Loucy (cell line): ENCODE measurements around the gene GNG10.

Source experiments
- H2AFZ ChIP-seq: fragments of 200-600 bp; sonication (generic); 2 replicates; pipeline ENCODE4 v1.6.0; 2016; ENCODE audit warnings: antibody characterized with exemption, mild to moderate bottlenecking, low read length, moderate library complexity
- H3F3A ChIP-seq: fragments of 200-600 bp; 2 replicates; pipeline ENCODE4 v1.6.0; 2016; ENCODE audit warnings: antibody characterized with exemption, low read depth, mild to moderate bottlenecking
- H3K27me3 ChIP-seq: fragments of 200-600 bp; sonication (generic); 2 replicates; pipeline ENCODE4 v1.6.1; 2014; ENCODE audit warnings: low read length, mild to moderate bottlenecking; ENCODE audit not compliant: insufficient read depth, poor library complexity, severe bottlenecking
- H3K36me3 ChIP-seq: fragments of 200-600 bp; sonication (generic); 2 replicates; pipeline ENCODE4 v1.6.1; 2016; ENCODE audit warnings: low read length; ENCODE audit not compliant: insufficient read depth
- H3K4me1 ChIP-seq: fragments of 200-600 bp; sonication (generic); 2 replicates; pipeline ENCODE4 v1.5.1; 2014; ENCODE audit warnings: low read length, mild to moderate bottlenecking; ENCODE audit not compliant: insufficient read depth, poor library complexity, severe bottlenecking
- H3K4me2 ChIP-seq: fragments of 200-600 bp; sonication (generic); 2 replicates; pipeline ENCODE4 v1.6.0; 2014; ENCODE audit warnings: antibody characterized with exemption, low read length, low read depth, mild to moderate bottlenecking; ENCODE audit not compliant: poor library complexity, severe bottlenecking
- H3K4me3 ChIP-seq: fragments of 200-600 bp; sonication (generic); 2 replicates; pipeline ENCODE4 v1.5.1; 2014; ENCODE audit warnings: low read length, mild to moderate bottlenecking, mixed read lengths; ENCODE audit not compliant: poor library complexity, severe bottlenecking
- H3K79me2 ChIP-seq: fragments of 200-600 bp; sonication (generic); 2 replicates; pipeline ENCODE4 v1.6.1; 2014; ENCODE audit warnings: low read length; ENCODE audit not compliant: insufficient read depth
- H3K9ac ChIP-seq: fragments of 200-600 bp; sonication (generic); 2 replicates; pipeline ENCODE4 v1.6.0; 2014; ENCODE audit warnings: mild to moderate bottlenecking, low read depth, low read length, moderate library complexity; ENCODE audit not compliant: poor library complexity, severe bottlenecking
- H3K9me2 ChIP-seq: fragments of 200-600 bp; sonication (generic); replicated peaks from 2 replicates; pipeline ENCODE4 v1.6.1; 2016; ENCODE audit warnings: low read depth, low read length, mixed read lengths
- H3K9me3 ChIP-seq: fragments of 200-600 bp; sonication (generic); 2 replicates; pipeline ENCODE4 v1.6.1; 2014; ENCODE audit warnings: mild to moderate bottlenecking, antibody characterized with exemption, low read length, low read depth; ENCODE audit not compliant: insufficient read depth
- H4K20me1 ChIP-seq: fragments of 200-600 bp; sonication (generic); 2 replicates; pipeline ENCODE4 v1.6.0; 2014; ENCODE audit warnings: antibody characterized with exemption, low read length, mild to moderate bottlenecking; ENCODE audit not compliant: insufficient read depth, poor library complexity, severe bottlenecking
- EZH2phosphoT487 ChIP-seq: fragments of 200-600 bp; IDR thresholded peaks from 2 replicates; pipeline ENCODE4 v1.6.1; 2018; ENCODE audit warnings: antibody characterized with exemption, mild to moderate bottlenecking, moderate library complexity, borderline replicate concordance
- TF ChIP-seq, protein P1 (sequence below): fragments of 200-600 bp; sonication (generic); conservative IDR thresholded peaks from 2 replicates; pipeline ENCODE4 v1.5.1; 2014; ENCODE audit warnings: mild to moderate bottlenecking, antibody characterized with exemption, low read length

Gene GNG10

DNA sequence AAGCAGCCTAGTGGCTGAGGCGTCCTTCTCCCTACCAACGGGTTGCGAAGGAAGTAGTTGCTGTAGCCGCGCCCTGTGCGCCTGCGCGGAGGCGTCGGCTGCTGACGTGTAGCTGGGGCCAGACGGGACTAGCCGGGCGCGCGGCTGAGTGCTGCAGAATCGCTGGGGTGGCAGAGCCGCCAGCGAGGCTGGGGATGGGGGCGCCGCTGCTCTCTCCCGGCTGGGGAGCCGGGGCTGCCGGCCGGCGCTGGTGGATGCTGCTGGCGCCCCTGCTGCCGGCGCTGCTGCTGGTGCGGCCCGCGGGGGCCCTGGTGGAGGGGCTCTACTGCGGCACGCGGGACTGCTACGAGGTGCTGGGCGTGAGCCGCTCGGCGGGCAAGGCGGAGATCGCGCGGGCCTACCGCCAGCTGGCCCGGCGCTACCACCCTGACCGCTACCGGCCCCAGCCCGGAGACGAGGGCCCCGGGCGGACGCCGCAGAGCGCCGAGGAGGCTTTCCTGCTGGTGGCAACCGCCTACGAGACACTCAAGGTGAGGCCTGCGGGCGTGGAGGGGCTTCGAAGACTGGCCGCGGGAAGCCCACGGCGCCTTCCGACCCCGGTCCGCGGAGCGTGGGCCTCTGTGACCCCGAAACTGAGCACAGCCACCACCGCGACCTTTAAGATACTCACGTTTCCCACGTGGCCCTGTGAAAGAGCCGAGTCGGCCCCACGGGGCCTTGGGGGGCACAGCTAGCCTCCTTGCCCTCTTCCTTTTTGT, 30.0 kb upstream of the GNG10 start, which contains the start of gene DNAJC25:
DNAJC25 (plus strand) TSS at position 121 of the 758 bp plus-strand sequence; CDS start at position 195, 74 bp downstream.
- Histone ChIP-seq H3K79me2 (peaks cover 45% of the 10 kb centered on the region), H3K4me1 (peaks cover 46% of the 10 kb centered on the region)

DNA sequence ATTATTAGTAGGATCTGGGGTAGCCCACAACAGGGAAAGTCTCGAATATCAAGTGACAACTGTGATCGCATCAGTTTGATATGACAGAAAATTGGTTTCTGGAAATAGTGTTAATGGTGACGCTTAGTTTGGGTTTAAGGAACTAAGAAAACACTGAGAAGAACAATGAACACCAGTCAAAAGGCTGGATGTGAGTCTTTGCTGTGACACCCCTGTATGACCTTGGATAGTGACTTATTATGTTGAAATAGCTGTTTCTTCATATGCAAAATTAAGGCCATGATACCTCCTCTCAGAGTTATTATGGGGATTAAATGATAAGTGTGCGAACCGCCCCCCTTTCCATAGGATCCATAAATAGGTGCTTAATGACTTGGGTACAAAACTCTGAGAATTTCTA, 29.3 kb upstream of the GNG10 start:
- H2AFZ ChIP-seq, result peak overlapping the region; percentile 70; the same call in 1 of the 2 replicates
- H3F3A ChIP-seq, result no peaks in the 10 kb centered on the region
- no peaks in the 10 kb centered on the region for H3K27me3 ChIP-seq
- H3K9me2 ChIP-seq, result no peaks in the 10 kb centered on the region
- H3K4me2 ChIP-seq, result peak overlapping the region; percentile 96
- TF ChIP-seq, protein P1, sequence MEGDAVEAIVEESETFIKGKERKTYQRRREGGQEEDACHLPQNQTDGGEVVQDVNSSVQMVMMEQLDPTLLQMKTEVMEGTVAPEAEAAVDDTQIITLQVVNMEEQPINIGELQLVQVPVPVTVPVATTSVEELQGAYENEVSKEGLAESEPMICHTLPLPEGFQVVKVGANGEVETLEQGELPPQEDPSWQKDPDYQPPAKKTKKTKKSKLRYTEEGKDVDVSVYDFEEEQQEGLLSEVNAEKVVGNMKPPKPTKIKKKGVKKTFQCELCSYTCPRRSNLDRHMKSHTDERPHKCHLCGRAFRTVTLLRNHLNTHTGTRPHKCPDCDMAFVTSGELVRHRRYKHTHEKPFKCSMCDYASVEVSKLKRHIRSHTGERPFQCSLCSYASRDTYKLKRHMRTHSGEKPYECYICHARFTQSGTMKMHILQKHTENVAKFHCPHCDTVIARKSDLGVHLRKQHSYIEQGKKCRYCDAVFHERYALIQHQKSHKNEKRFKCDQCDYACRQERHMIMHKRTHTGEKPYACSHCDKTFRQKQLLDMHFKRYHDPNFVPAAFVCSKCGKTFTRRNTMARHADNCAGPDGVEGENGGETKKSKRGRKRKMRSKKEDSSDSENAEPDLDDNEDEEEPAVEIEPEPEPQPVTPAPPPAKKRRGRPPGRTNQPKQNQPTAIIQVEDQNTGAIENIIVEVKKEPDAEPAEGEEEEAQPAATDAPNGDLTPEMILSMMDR, result no peak
- no peak for TF ChIP-seq EZH2phosphoT487
- peaks cover 10% of the 10 kb centered on the region for H4K20me1 ChIP-seq
- H3K9me3 ChIP-seq, result no peaks in the 10 kb centered on the region
- peak overlapping the region; percentile 85 for H3K4me3 ChIP-seq
- peak overlapping the region; percentile 79 for H3K9ac ChIP-seq
- no peaks in the 10 kb centered on the region for H3K36me3 ChIP-seq
- peaks cover 53% of the 10 kb centered on the region for H3K4me1 ChIP-seq
- peaks cover 52% of the 10 kb centered on the region for H3K79me2 ChIP-seq

More for the DNA sequence above, 30.0 kb upstream of the GNG10 start, which contains the start of gene DNAJC25:
- H3K27me3 ChIP-seq, result no peaks in the 10 kb centered on the region
- H4K20me1 ChIP-seq, result peaks cover 4% of the 10 kb centered on the region
- H3K9ac ChIP-seq, result peak within 1 kb of the TSS; percentile 79
- TF ChIP-seq, protein P1, result no peak
- TF ChIP-seq EZH2phosphoT487, result no peak
- H3K36me3 ChIP-seq, result no peaks in the 10 kb centered on the region
- no peaks in the 10 kb centered on the region for H3K9me3 ChIP-seq
- H2AFZ ChIP-seq, result peak within 1 kb of the TSS; percentile 100
- H3K4me2 ChIP-seq, result peak within 1 kb of the TSS; percentile 96
- no peaks in the 10 kb centered on the region for H3K9me2 ChIP-seq
- H3K4me3 ChIP-seq, result peak within 1 kb of the TSS; percentile 85
- no peaks in the 10 kb centered on the region for H3F3A ChIP-seq

DNA sequence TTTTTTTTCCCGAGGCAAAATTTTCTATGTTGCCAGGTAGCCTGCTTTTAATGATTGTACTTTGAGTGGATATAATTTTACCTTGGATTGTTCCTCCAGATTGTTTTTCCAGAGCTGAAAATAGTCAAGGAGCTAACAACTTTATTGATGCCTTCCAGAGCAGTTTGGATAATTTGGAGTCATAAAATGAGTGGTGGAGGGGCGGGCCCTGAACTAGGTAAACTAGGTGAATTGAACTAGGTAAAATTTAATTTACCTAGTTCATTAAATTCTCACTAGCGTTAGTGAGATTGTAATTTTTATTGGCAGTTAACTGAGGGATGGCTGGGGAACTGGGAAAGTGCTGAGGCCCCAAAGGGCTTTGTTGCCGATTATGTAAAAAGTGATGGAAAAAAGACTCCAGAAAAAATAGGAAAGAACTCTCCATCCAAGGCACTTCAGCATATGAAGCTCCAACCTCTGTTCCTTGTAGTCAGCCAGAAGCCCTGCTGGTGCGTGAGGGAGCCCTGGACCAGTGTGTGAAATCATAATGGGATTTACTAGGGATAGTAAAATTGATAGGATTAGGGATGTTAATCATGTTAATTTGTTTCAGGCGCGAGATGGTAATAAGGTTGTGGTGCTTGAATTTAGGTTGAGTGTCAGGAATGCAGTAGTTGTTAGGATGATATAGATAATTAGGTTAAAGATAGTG, 28.6 kb upstream of the GNG10 start:
- peaks cover 60% of the 10 kb centered on the region for H3K4me1 ChIP-seq
- H3K4me3 ChIP-seq, result peak overlapping the region; percentile 85
- peaks cover 11% of the 10 kb centered on the region for H4K20me1 ChIP-seq
- H3K9me3 ChIP-seq, result no peaks in the 10 kb centered on the region
- H3K27me3 ChIP-seq, result no peaks in the 10 kb centered on the region
- no peaks in the 10 kb centered on the region for H3F3A ChIP-seq
- no peaks in the 10 kb centered on the region for H3K9me2 ChIP-seq
- H3K36me3 ChIP-seq, result no peaks in the 10 kb centered on the region
- H3K79me2 ChIP-seq, result peaks cover 59% of the 10 kb centered on the region
- H2AFZ ChIP-seq, result no peak overlapping the region
- H3K4me2 ChIP-seq, result peak overlapping the region; percentile 96
- peak overlapping the region; percentile 79 for H3K9ac ChIP-seq
- TF ChIP-seq EZH2phosphoT487, result no peak
- TF ChIP-seq, protein P1, result no peak
